Measurements from ENCODE around the gene ACKR1. TPM values are rescaled to one million over a fixed set of nuclear protein-coding genes. Genes with fewer than 3 reads are reported as not detected.

Gene ACKR1
- total and polyA plus RNA-seq, 2 donors (not counting 3 experiments of a cell fraction or from before 2014, with no cell fraction given), result 0.15 to 1.3 TPM

DNA sequence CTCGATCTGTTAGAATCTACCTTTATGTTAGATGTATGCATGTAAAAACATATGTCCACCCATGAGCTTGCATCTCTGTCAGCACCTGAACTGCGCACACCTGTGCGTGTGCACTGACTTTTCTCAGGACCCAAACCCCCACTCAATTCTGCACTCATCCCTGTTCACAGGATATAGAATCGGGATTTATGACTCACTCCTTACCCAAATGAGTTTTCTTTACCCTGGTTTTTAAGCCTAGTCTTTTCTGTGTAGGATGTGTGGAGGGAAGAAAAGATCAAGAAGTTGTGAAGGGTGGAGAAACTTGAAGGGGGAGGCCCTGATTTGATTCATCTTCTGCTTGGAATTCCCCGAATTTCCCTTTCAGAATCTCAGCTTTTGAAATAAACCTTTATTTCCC lies 2.4 kb downstream of the ACKR1 start:
- no peak for TF ChIP-seq EZH2 (IDR thresholded peaks at IDR 0.05; ENCODE audit: borderline replicate concordance, low read depth, low read length, severe bottlenecking)
- no peak for TF ChIP-seq MAX (IDR thresholded peaks at IDR 0.05; ENCODE audit: insufficient read depth, insufficient read length)
- no peak for TF ChIP-seq POLR2A (IDR thresholded peaks at IDR 0.05; ENCODE audit: low read depth, low read length)
- no peak for TF ChIP-seq FOS (IDR thresholded peaks at IDR 0.05; ENCODE audit: borderline replicate concordance, insufficient read depth, low read length)
- TF ChIP-seq GATA2 (IDR thresholded peaks at IDR 0.05; ENCODE audit: insufficient read depth, insufficient read length, low read depth, low read length), result no peak
- TF ChIP-seq JUN (IDR thresholded peaks at IDR 0.05; ENCODE audit: borderline replicate concordance, insufficient read depth, insufficient read length, low read depth), result no peak
- TF ChIP-seq POLR2AphosphoS5 (IDR thresholded peaks at IDR 0.05; ENCODE audit: insufficient read depth, low read depth, low read length), result no peak
- no peak for TF ChIP-seq CTCF (IDR thresholded peaks at IDR 0.05; ENCODE audit: extremely low read depth in 1 of 2, insufficient read depth in 1 of 2, low read depth in 1 of 2, low read length in 2 of 2)
- TF ChIP-seq MYC (IDR thresholded peaks at IDR 0.05; ENCODE audit: low read depth, low read length), result no peak
- Histone ChIP-seq H3K27me3 (ENCODE audit: control insufficient read depth in 2 of 2, insufficient read depth in 2 of 2, low read length in 2 of 2) (peaks cover 0 to 2% of the 10 kb centered on the region in 2 experiments), H3K4me1 (ENCODE audit: control insufficient read depth, extremely low read depth, insufficient read depth, low read length) (peaks cover 12% of the 10 kb centered on the region), H3K36me3 (ENCODE audit: control insufficient read depth in 2 of 2, extremely low read depth in 1 of 2, insufficient read depth in 2 of 2, low read length in 2 of 2) (no peaks in the 10 kb centered on the region), H3K9me1 (replicated peaks; ENCODE audit: control insufficient read depth, extremely low read depth, insufficient read depth, low read length) (no peaks in the 10 kb centered on the region), H3K9me3 (replicated peaks; ENCODE audit: control insufficient read depth, insufficient read depth, low read length) (no peaks in the 10 kb centered on the region), H3K79me2 (ENCODE audit: control insufficient read depth, insufficient read depth, low read length) (no peaks in the 10 kb centered on the region), H3K27ac (ENCODE audit: insufficient read depth, low read depth, low read length) (no peak overlapping the region), H3K4me3 (replicated peaks in 1 of 3; ENCODE audit: insufficient read depth in 1 of 3, low read depth in 1 of 3, low read length in 3 of 3) (no peak overlapping the region), H3K4me2 (ENCODE audit: insufficient read depth, low read length) (no peak overlapping the region), H3K9ac (replicated peaks; ENCODE audit: extremely low read depth, insufficient read depth, low read length) (no peak overlapping the region), H2AFZ (ENCODE audit: low read depth, low read length) (no peak overlapping the region), H4K20me1 (replicated peaks; ENCODE audit: control insufficient read depth, extremely low read depth, insufficient read depth, low read length) (no peaks in the 10 kb centered on the region)
- dilution Hi-C loops (cut with MboI; ENCODE audit: extremely low pct_ligation_motif_present, low sequenced_read_pairs) (no loop called here), intact Hi-C loops (cut with micrococcal nuclease) (no loop called here)
- FAIRE-seq (no peak), DNase-seq (ENCODE audit: low read depth, low spot score) (no peak)
- no TSS peak for BruUV-seq (replicated peaks)
- ChIA-PET CTCF (interaction anchor here (1.0 to 1.8 kb wide), 5 partner anchors 9 to 591 kb away, joined by 3 to 10 read pairs (median 8); partner anchors contain the start of gene DUSP23), POLR2A (no interaction called here)

Data from endothelial cell of umbilical vein (primary cell).